H9 (cell line): ENCODE measurements around the gene DSEL. TPM values are rescaled to one million over a fixed set of nuclear protein-coding genes. Genes with fewer than 3 reads are reported as not detected.
A peak's percentile ranks its signal among the peaks of the same experiment; 100 is the strongest.

Experiments used
- DNase-seq: peaks from one replicate; pipeline ENCODE4 v3.0.0-alpha.2; 2017
- H2AFZ ChIP-seq: one replicate; pipeline ENCODE4 v1.6.1; 2013; ENCODE audit warnings: mild to moderate bottlenecking, low read length, control low read depth, moderate library complexity
- H2AK5ac ChIP-seq: 2 replicates; pipeline ENCODE4 v1.6.1; 2013; ENCODE audit warnings: low read length, control low read depth, mixed read lengths; ENCODE audit not compliant: insufficient read length
- H2BK120ac ChIP-seq: one replicate; pipeline ENCODE4 v1.6.1; 2013; ENCODE audit warnings: low read depth, mild to moderate bottlenecking, low read length, control low read depth, inconsistent platforms; ENCODE audit not compliant: poor library complexity, severe bottlenecking
- H2BK12ac ChIP-seq: 2 replicates; pipeline ENCODE4 v1.6.1; 2013; ENCODE audit warnings: low read length, control low read depth, mixed read lengths, low read depth; ENCODE audit not compliant: insufficient read length
- H2BK15ac ChIP-seq: 2 replicates; pipeline ENCODE4 v1.6.1; 2013; ENCODE audit warnings: low read depth, low read length, control low read depth
- H2BK20ac ChIP-seq: one replicate; pipeline ENCODE4 v1.6.1; 2013; ENCODE audit warnings: low read depth, mild to moderate bottlenecking, low read length, control low read depth, inconsistent platforms; ENCODE audit not compliant: poor library complexity, severe bottlenecking
- H2BK5ac ChIP-seq: 2 replicates; pipeline ENCODE4 v1.6.1; 2013; ENCODE audit warnings: low read length, control low read depth, mixed read lengths; ENCODE audit not compliant: insufficient read length
- H3K14ac ChIP-seq: 2 replicates; pipeline ENCODE4 v1.6.1; 2013; ENCODE audit warnings: low read length, control low read depth; ENCODE audit not compliant: insufficient read depth
- H3K18ac ChIP-seq: 2 replicates; pipeline ENCODE4 v1.6.1; 2013; ENCODE audit warnings: low read depth, mild to moderate bottlenecking, mixed read lengths, low read length, control low read depth; ENCODE audit not compliant: insufficient read length
- H3K23ac ChIP-seq: 2 replicates; pipeline ENCODE4 v1.6.1; 2013; ENCODE audit warnings: low read length, control low read depth, mixed read lengths, low read depth; ENCODE audit not compliant: insufficient read length
- H3K23me2 ChIP-seq: 2 replicates; pipeline ENCODE4 v1.6.1; 2013; ENCODE audit warnings: low read depth, mild to moderate bottlenecking, mixed read lengths, low read length, control low read depth; ENCODE audit not compliant: insufficient read length, poor library complexity, severe bottlenecking
- H3K27ac ChIP-seq: 2 replicates; pipeline ENCODE4 v1.5.1; 2013; ENCODE audit warnings: low read length, control low read depth, mixed read lengths, low read depth; ENCODE audit not compliant: insufficient read length
- H3K27me3 ChIP-seq: 2 replicates; pipeline ENCODE4 v1.6.1; 2013; ENCODE audit warnings: low read length, control low read depth, inconsistent platforms; ENCODE audit not compliant: insufficient read depth
- H3K4ac ChIP-seq: 2 replicates; pipeline ENCODE4 v1.6.1; 2013; ENCODE audit warnings: low read depth, mild to moderate bottlenecking, control low read depth, inconsistent platforms, low read length, moderate library complexity
- H3K4me1 ChIP-seq: 2 replicates; pipeline ENCODE4 v1.6.1; 2013; ENCODE audit warnings: low read length, control low read depth, inconsistent platforms; ENCODE audit not compliant: insufficient read depth
- H3K4me2 ChIP-seq: 2 replicates; pipeline ENCODE4 v1.6.1; 2013; ENCODE audit warnings: low read length, control low read depth, mixed read lengths; ENCODE audit not compliant: insufficient read length, insufficient read depth
- H3K56ac ChIP-seq: 2 replicates; pipeline ENCODE4 v1.6.1; 2013; ENCODE audit warnings: low read depth, mild to moderate bottlenecking, mixed read lengths, low read length, control low read depth; ENCODE audit not compliant: insufficient read length
- H3K79me1 ChIP-seq: 2 replicates; pipeline ENCODE4 v1.6.1; 2013; ENCODE audit warnings: low read depth, mild to moderate bottlenecking, moderate library complexity, low read length, control low read depth, inconsistent platforms; ENCODE audit not compliant: insufficient read depth, poor library complexity, severe bottlenecking
- H3K79me2 ChIP-seq: 2 replicates; pipeline ENCODE4 v1.6.1; 2013; ENCODE audit warnings: low read length, control low read depth, inconsistent platforms; ENCODE audit not compliant: insufficient read depth
- H3K9ac ChIP-seq: 2 replicates; pipeline ENCODE4 v1.6.1; 2013; ENCODE audit warnings: low read length, control low read depth, mixed read lengths; ENCODE audit not compliant: insufficient read length; ENCODE audit errors: extremely low read depth
- H3K9me3 ChIP-seq: one replicate; pipeline ENCODE4 v1.6.1; 2013; ENCODE audit warnings: low read depth, low read length, inconsistent platforms; ENCODE audit not compliant: control insufficient read depth
- H3T11ph ChIP-seq: one replicate; pipeline ENCODE4 v1.6.1; 2013; ENCODE audit warnings: mild to moderate bottlenecking, low read length, control low read depth, inconsistent platforms
- H4K20me1 ChIP-seq: one replicate; pipeline ENCODE4 v1.6.1; 2013; ENCODE audit not compliant: control insufficient read depth, insufficient read length, insufficient read depth
- H4K5ac ChIP-seq: 2 replicates; pipeline ENCODE4 v1.6.1; 2013; ENCODE audit warnings: low read depth, mild to moderate bottlenecking, mixed read lengths, low read length, control low read depth; ENCODE audit not compliant: insufficient read length
- H4K8ac ChIP-seq: replicated peaks from 2 replicates; pipeline ENCODE4 v1.6.1; 2013; ENCODE audit warnings: low read length, control low read depth, mixed read lengths, low read depth; ENCODE audit not compliant: insufficient read length
- H4K91ac ChIP-seq: 2 replicates; pipeline ENCODE4 v1.6.1; 2013; ENCODE audit warnings: low read depth, mild to moderate bottlenecking, moderate library complexity, mixed read lengths, low read length, control low read depth; ENCODE audit not compliant: insufficient read length
- H3K27ac Mint-ChIP-seq, 3 experiments: 2 replicates in 2 of 3; 3 replicates in 1 of 3; pipeline ENCODE4 v1.8.0; 2020 to 2021; ENCODE audit warnings: mixed read lengths in 3 of 3, mild to moderate bottlenecking in 1 of 3, moderate library complexity in 1 of 3
- H3K27me3 Mint-ChIP-seq: 2 replicates; pipeline ENCODE4 v1.8.0; 2021; ENCODE audit warnings: low read depth, mild to moderate bottlenecking, moderate library complexity, mixed read lengths
- H3K36me3 Mint-ChIP-seq, 3 experiments: 2 replicates in 2 of 3; 3 replicates in 1 of 3; pipeline ENCODE4 v1.8.0; 2020 to 2021; ENCODE audit warnings: low read depth in 3 of 3, mixed read lengths in 3 of 3; ENCODE audit not compliant: insufficient read depth in 1 of 3
- H3K4me1 Mint-ChIP-seq, 2 experiments: 2 replicates each; pipeline ENCODE4 v1.8.0; 2020; ENCODE audit warnings: mixed read lengths in 2 of 2
- H3K4me3 Mint-ChIP-seq, 2 experiments: 2 replicates in 1 of 2; 3 replicates in 1 of 2; pipeline ENCODE4 v1.8.0; 2020 to 2021; ENCODE audit warnings: mild to moderate bottlenecking in 2 of 2, mixed read lengths in 2 of 2, moderate library complexity in 1 of 2
- H3K9me3 Mint-ChIP-seq, 2 experiments: 2 replicates in 1 of 2; 3 replicates in 1 of 2; pipeline ENCODE4 v1.8.0; 2020; ENCODE audit warnings: mild to moderate bottlenecking in 2 of 2, mixed read lengths in 2 of 2, moderate library complexity in 1 of 2
- WGBS: extraction: QIAGEN DNeasy Blood & Tissue Kit; methylation state at CpG from one replicate; pipeline ENCODE4 v1.1.7; 2013; ENCODE audit warnings: missing lambda C conversion rate, low lambda C conversion rate, mixed read lengths; ENCODE audit not compliant: insufficient read length; ENCODE audit errors: extremely low coverage; 5-methylcytosine and 5-hydroxymethylcytosine counted together
- total RNA-seq: library from RNA; stranded (reverse); gene quantifications from 2 replicates; pipeline ENCODE4 v1.2.1, GENCODE V29; 2021
- TF ChIP-seq, protein P1 (sequence below): fragments of 200-600 bp; sonication (generic); conservative IDR thresholded peaks from 3 replicates; pipeline ENCODE4 v1.8.0; 2021; ENCODE audit warnings: antibody characterized with exemption, mild to moderate bottlenecking

Gene DSEL
- total RNA-seq, 1 experiment from 2014 or later, result 6.0 TPM

DNA sequence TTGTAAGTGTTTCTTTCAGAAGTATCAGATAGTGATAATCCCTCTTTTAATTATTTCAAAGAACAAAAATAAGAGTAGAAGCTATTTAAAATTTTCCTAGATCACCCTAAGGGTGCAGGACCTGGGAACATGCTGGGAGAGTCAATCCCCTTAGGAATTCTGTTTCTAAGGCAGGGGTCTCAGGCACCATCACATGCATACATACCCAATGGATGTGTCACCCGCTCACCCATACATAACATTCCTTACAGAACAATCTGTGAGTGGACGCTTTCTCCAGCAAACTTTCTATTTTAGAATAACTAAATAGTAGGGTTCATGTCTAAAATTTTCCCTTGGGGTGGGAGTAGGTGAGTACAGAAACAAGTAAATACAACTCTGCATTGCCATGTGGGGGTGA is 8.4 kb downstream of the DSEL start:
- H3K14ac ChIP-seq, result no peak overlapping the region
- no peaks in the 10 kb centered on the region for H3K79me1 ChIP-seq
- H4K20me1 ChIP-seq, result no peaks in the 10 kb centered on the region
- H2BK20ac ChIP-seq, result no peak overlapping the region
- no peak overlapping the region for H4K5ac ChIP-seq
- H3K27me3 Mint-ChIP-seq, result no peaks in the 10 kb centered on the region
- TF ChIP-seq, protein P1, sequence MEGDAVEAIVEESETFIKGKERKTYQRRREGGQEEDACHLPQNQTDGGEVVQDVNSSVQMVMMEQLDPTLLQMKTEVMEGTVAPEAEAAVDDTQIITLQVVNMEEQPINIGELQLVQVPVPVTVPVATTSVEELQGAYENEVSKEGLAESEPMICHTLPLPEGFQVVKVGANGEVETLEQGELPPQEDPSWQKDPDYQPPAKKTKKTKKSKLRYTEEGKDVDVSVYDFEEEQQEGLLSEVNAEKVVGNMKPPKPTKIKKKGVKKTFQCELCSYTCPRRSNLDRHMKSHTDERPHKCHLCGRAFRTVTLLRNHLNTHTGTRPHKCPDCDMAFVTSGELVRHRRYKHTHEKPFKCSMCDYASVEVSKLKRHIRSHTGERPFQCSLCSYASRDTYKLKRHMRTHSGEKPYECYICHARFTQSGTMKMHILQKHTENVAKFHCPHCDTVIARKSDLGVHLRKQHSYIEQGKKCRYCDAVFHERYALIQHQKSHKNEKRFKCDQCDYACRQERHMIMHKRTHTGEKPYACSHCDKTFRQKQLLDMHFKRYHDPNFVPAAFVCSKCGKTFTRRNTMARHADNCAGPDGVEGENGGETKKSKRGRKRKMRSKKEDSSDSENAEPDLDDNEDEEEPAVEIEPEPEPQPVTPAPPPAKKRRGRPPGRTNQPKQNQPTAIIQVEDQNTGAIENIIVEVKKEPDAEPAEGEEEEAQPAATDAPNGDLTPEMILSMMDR, result no peak
- no peak overlapping the region for H3K27ac Mint-ChIP-seq
- peak; percentile 45 for DNase-seq
- no peak overlapping the region for H2BK120ac ChIP-seq
- H3K9me3 ChIP-seq, result no peaks in the 10 kb centered on the region
- no peak overlapping the region for H3K23ac ChIP-seq
- no peak overlapping the region for H3K9ac ChIP-seq
- peaks cover 22 to 29% of the 10 kb centered on the region in 2 experiments for H3K4me1 Mint-ChIP-seq
- peaks cover 5% of the 10 kb centered on the region; the same call in 1 of the 2 replicates for H3K79me2 ChIP-seq
- no peak overlapping the region for H3K27ac ChIP-seq
- WGBS, result no CpG with 5 or more reads among the region's 2 CpGs
- no peak overlapping the region for H4K8ac ChIP-seq
- H4K91ac ChIP-seq, result no peak overlapping the region
- H3K56ac ChIP-seq, result no peak overlapping the region
- H3K4me2 ChIP-seq, result no peak overlapping the region
- H2AFZ ChIP-seq, result no peak overlapping the region
- H3K23me2 ChIP-seq, result no peaks in the 10 kb centered on the region
- 0 out of 5 replicates have a peak, but pooled peaks cover 0 to 2% of the 10 kb centered on the region in 2 experiments for H3K9me3 Mint-ChIP-seq
- H3K18ac ChIP-seq, result no peak overlapping the region
- no peak overlapping the region for H2AK5ac ChIP-seq
- no peak overlapping the region for H2BK12ac ChIP-seq
- peaks cover 4% of the 10 kb centered on the region; the same call in 1 of the 2 replicates for H3K4me1 ChIP-seq
- no peak overlapping the region for H2BK5ac ChIP-seq
- H3K27me3 ChIP-seq, result no peaks in the 10 kb centered on the region
- no peak overlapping the region for H3K4me3 Mint-ChIP-seq
- H2BK15ac ChIP-seq, result no peak overlapping the region
- H3K36me3 Mint-ChIP-seq, result peaks cover 9 to 31% (median 9%) of the 10 kb centered on the region in 3 experiments
- H3K4ac ChIP-seq, result no peak overlapping the region
- no peak overlapping the region for H3T11ph ChIP-seq
